ENCODE results near the gene PFKL.

PFKL gene

DNA sequence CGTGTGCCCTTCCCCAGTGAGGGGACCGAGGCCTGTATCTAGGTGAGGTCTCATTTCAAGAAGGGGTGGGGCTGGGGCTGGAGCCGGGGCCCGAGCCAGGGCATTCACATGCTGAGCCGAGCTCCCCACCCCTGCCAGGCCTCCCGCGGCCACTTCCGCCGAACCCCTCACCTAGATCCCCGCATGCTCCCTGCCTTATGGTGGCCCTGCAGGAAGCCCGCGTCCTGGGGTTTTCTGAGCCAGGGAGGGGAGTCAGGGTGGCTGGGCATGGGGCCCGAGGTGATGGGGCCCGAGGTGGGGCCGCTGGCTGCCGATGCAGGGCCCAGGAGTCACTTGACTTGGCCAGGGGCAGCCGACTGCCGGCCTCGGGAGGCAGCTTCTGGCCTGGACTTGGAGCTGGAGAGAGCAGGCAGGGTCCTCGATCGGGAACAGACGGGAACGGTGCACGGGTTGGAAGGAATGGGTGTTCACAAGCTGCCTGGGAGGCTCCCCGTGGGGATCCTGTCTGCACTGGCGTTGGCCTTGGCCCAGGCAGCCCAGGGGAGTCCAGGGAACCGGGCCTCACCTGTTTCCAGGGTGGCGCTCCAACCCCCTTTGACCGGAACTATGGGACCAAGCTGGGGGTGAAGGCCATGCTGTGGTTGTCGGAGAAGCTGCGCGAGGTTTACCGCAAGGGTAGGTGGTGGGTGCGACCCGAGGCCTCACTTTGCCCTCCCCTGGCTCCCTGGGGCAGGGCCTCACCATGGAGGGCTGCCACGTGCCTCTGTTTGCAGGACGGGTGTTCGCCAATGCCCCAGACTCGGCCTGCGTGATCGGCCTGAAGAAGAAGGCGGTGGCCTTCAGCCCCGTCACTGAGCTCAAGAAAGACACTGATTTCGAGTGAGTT is 25.8 kb downstream of the PFKL start:
- in situ Hi-C loops (cut with MboI; ENCODE audit: low sequenced_read_pairs) = no loop called here

GRCh38 chr21:44326272-44326647 is 26.4 kb downstream of the PFKL start:
- in situ Hi-C loops (cut with MboI; ENCODE audit: low sequenced_read_pairs) = no loop called here

GRCh38 chr21:44326716-44327602 is 27.1 kb downstream of the PFKL start:
- in situ Hi-C loops (cut with MboI; ENCODE audit: low sequenced_read_pairs) = no loop called here

GRCh38 chr21:44327603-44327974 is 27.7 kb downstream of the PFKL start:
- in situ Hi-C loops (cut with MboI; ENCODE audit: low sequenced_read_pairs) = no loop called here

DNA sequence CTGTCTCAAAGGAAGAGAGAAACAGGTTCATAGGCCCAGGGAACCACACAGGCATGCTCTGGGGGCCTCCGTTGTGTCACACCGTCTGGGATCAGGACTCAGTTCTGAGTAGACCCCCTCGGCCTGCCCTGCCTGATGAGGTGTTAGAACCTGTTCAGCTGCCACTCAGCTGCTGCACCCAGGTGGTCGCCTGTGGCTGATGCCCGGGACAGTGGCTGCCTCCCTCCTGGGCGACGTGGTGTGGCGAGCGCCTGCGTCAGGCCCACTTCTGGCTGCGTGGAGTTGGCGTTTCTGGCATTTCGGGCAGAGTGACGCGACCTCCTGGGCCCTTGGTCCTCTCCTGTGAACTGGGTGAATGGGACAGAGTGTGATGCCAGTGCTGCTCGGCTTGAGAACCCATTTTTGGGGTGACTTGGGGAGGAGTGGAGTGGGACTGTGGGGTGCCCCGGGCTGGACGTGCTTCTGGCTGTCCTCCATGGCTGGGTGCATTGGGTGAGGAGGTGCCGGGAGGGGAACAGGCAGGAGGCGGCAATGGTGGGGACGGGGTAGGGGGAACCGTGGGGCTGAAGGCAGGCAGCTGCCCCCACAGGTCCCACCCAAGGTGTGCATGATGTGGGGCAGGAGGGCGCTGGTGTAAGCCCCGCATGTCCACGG is 28.5 kb downstream of the PFKL start:
- in situ Hi-C loops (cut with MboI; ENCODE audit: low sequenced_read_pairs) = no loop called here

- in situ Hi-C loops (cut with MboI; ENCODE audit: low sequenced_read_pairs) = no loop called here
Measured at GRCh38 chr21:44329086-44329889, 29.4 kb downstream of the PFKL start.

DNA sequence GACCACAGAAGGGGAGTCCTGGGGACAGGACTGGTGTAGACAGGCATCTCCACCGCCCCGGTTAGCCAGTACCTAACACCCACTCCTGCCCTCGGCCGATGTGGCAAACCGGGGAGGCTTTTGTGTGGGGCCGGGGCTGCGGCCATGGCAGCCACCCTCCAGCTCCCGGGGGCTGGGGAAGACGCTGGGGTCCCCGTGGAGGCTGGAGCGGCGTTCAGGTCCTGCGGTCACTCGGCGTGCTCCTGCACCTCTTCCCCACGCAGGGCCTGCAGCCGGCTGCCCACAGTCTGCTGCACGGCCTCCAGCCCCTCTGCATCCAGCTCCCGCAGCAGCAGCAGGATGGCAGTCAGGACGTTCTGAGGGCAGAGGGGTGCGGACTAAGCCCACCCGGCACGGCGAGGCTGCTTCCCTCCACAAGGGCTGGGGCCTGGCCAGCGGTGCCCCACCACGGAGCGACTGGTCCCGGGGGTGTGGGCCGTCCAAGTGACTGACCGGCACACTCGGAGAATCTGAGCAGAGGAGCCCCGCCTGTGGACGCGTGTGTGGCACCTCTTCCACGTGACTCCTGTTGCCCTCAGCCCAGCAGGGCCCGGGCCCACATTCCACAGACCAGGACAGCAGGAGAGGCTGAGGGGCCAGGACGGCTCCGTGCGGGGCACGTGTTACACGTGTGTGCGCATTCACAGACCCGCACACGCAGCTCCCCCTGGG is 30.3 kb downstream of the PFKL start:
- in situ Hi-C loops (cut with MboI; ENCODE audit: low sequenced_read_pairs) = no loop called here

DNA sequence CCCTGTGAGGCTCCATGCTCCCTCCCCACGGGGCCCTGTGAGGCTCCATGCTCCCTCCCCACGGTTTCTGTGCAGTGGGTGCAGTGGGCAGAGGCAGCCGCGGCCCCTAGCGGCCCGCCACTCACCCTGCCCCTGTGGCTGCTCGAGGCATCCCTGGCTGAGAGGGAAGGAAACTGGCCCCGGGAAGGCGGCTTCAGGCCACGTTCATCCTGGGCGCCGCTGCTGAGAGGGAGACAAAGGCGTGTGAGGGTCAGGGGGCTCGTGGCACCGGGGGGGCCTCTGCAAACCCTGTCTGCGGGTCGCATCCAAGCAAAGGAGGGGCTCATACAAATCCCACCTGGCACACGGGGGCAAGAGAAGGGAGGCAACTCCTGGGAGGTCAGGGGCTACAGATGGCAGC is 30.8 kb downstream of the PFKL start:
- in situ Hi-C loops (cut with MboI; ENCODE audit: low sequenced_read_pairs) = no loop called here

- in situ Hi-C loops (cut with MboI; ENCODE audit: low sequenced_read_pairs) = no loop called here
Measured at GRCh38 chr21:44331209-44331608, 31.4 kb downstream of the PFKL start.

DNA sequence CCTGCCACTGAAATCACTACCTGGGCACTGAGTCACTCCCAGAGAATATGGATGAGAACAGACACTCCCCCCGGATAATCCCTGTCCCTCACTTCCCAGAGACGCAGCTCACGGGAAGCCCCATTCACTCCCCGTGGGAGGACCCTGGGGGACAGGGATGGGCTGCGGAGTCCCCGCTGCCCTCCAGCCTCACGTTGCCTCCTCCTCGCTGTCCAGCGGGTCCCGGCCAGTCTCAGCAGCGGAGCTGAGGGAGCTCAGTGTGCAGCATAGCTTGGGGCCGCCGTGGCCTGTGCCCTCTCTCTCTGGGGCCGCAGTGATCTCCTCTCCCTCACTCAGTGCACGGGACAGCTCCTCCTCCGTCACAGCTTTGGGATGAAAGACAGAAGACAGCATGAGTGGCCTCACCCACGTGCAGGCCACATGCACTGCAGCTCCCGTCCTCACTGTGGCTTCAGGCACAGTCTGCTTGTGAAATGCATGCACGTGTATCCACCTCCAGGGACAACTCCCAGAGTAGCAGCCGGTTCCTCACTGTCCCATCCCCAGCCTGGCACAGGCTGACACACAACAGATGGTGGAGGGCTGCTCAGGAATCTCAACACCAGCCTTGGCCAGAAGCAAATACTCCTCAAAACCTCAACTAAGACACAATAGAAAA is 31.9 kb downstream of the PFKL start:
- in situ Hi-C loops (cut with MboI; ENCODE audit: low sequenced_read_pairs) = no loop called here

DNA sequence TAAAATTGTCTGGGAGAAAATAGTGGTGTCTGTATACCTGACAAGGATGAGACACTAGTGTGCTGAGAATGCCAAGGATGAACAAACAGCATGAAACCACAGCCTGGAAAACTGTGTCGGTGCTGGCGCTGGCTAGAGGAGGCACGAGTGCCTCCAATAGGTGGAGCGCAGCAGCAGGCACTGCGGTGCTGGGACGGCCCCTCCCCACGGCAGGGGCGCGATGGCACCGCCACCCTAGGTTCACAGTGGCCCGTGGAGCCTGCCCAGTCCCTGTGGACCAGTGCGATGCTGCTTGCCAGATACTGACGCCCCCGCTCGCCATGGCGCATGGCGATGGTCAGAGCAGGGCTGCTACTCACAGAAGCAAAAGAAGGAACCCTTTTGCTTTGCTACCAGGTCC is 32.5 kb downstream of the PFKL start:
- in situ Hi-C loops (cut with MboI; ENCODE audit: low sequenced_read_pairs) = no loop called here

DNA sequence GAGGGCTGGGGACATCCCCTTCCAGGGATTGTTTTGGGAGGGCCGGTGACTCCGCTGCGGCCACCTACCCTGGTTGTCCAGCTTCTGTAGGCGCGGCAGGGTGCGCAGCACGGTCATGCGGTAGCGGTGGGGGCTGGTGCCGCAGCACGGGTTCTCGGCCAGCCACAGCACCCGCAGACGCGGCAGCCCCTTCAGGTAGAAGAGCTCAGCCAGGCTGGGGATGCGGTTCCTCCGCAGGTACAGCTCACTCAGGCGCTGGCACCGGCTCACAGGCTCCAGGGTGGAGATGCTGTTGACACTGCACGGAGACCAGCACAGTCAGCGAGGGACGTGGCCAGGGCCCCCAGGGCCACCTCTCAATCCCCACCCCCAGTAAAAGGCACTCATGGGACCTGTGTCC is 33.1 kb downstream of the PFKL start:
- in situ Hi-C loops (cut with MboI; ENCODE audit: low sequenced_read_pairs) = no loop called here

DNA sequence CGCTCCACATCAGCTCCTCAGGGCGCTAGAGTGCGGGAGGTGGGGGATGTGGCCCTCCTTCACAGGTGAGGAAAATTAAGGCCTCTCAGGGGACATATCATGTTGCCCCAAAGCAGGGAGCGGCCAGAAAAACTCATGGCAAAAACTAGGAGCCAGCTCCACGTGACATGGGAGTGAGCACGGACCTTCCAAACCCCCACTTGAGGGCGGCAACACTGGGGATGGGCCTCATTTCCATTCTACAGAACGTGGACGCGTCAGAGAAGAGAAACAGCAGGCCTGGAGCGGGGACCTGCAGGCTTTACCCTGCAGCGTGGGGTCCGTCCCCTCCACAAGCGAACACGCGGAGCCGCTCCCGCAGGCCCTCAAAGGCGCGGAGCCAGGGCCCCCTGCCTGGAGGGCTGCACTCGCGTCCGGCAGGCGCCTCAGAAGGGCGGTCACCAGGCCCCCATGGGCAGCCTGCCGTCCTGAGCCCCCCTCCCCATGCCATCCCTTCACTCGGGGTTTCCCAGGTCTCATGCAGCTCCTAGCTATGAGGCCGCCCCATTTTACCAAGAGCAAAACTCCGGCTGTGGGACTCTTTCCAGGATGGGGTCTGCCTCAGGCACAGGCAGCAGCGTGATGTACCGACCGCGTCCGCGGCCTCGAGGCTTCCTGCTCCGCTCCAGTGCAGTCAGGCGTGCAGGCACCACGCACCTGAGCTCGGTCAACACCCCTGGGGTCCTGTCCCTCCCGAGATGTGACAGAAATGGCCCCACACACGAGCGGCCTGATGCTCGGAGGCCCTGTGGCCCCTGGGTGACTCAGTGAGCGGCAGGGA is 33.9 kb downstream of the PFKL start:
- in situ Hi-C loops (cut with MboI; ENCODE audit: low sequenced_read_pairs) = no loop called here

GRCh38 chr21:44334329-44335030 is 34.6 kb downstream of the PFKL start:
- in situ Hi-C loops (cut with MboI; ENCODE audit: low sequenced_read_pairs) = no loop called here

DNA sequence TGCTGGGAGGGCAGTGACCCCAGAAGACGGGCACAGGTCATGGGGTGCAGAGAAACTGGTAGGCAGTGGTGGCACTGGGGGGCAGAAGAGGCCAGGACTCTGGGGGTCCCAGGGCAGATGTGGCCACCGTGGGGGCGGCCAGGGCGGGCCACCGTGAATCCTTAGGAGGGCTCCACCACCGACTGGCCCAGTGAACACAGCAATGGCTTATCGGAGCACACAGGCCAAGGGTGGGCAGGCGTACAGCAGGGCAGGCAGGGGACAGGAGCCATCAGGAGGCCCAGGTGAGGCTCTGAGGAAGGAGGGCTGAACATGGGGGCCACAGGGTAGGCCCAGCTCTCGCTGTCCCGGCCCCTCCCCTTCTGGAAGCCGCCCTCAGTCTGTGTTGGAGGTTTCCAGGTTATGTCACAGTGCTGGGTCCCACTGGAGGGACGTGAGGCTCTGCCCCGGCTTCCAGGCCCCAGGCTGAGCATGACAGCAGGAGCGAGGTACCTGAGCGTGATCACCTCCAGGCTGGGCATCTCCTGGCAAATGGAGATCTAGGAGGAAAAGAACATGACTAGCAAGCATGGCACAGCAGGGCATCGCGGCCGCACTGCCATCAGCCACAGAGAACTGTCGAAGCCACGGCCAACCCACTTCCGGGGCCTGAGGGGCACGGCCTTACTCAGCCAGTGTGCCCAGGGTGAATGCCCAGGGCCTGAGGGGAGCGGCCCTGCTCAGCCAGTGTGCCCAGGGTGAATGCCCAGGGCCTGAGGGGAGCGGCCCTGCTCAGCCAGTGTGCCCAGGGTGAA is 35.6 kb downstream of the PFKL start:
- in situ Hi-C loops (cut with MboI; ENCODE audit: low sequenced_read_pairs) = no loop called here

GRCh38 chr21:44337449-44337848 is 37.6 kb downstream of the PFKL start:
- in situ Hi-C loops (cut with MboI; ENCODE audit: low sequenced_read_pairs) = no loop called here

Measured in HL-60/S4 (cell line).